Muscle layer of colon (tissue), 2 donors: ENCODE data around the gene VASP.
A peak's percentile ranks its signal among the peaks of the same experiment; 100 is the strongest.

Experiments used
- H3K27ac ChIP-seq: one replicate; pipeline ENCODE4 v1.7.0; 2013; ENCODE audit warnings: low read depth, mild to moderate bottlenecking, low read length, moderate library complexity
- H3K27me3 ChIP-seq, 2 donors: one replicate each; pipeline ENCODE4 v1.7.0; 2013; ENCODE audit warnings: low read length in 2 of 2, mild to moderate bottlenecking in 2 of 2; ENCODE audit not compliant: insufficient read depth in 2 of 2, control insufficient read depth in 1 of 2
- H3K36me3 ChIP-seq: one replicate; pipeline ENCODE4 v1.7.0; 2013; ENCODE audit warnings: mild to moderate bottlenecking, low read length; ENCODE audit not compliant: insufficient read depth
- H3K4me1 ChIP-seq: one replicate; pipeline ENCODE4 v1.7.0; 2013; ENCODE audit warnings: mild to moderate bottlenecking, low read length; ENCODE audit not compliant: insufficient read depth
- H3K4me3 ChIP-seq, 2 donors: one replicate each; pipeline ENCODE4 v1.7.0; 2013; ENCODE audit warnings: low read length in 2 of 2, low read depth in 1 of 2, mild to moderate bottlenecking in 1 of 2, moderate library complexity in 1 of 2
- H3K9ac ChIP-seq: one replicate; pipeline ENCODE4 v1.7.0; 2013; ENCODE audit warnings: low read length
- H3K9me3 ChIP-seq: one replicate; pipeline ENCODE4 v1.7.0; 2013; ENCODE audit warnings: mild to moderate bottlenecking, low read length
- donor health status: abdominal sarcoma.
- donor health status: Adenocarcinoma of cecum.

VASP gene

GRCh38 chr19:45475537-45476291 is 31.6 kb upstream of the VASP start:
- Histone ChIP-seq H3K4me1 (peaks cover 9% of the 10 kb centered on the region), H3K9me3 (no peaks in the 10 kb centered on the region), H3K27me3 (no peaks in the 10 kb centered on the region), H3K27ac (no peak overlapping the region), H3K9ac (no peak overlapping the region), H3K36me3 (peaks cover 10% of the 10 kb centered on the region), H3K4me3 (no peak overlapping the region)

GRCh38 chr19:45476304-45476703 is 31.0 kb upstream of the VASP start:
- Histone ChIP-seq H3K4me3 (no peak overlapping the region), H3K9me3 (no peaks in the 10 kb centered on the region), H3K9ac (no peak overlapping the region), H3K27me3 (no peaks in the 10 kb centered on the region), H3K4me1 (peaks cover 9% of the 10 kb centered on the region), H3K36me3 (peaks cover 10% of the 10 kb centered on the region), H3K27ac (no peak overlapping the region)

- H3K27me3 ChIP-seq: no peaks in the 10 kb centered on the region
- no peaks in the 10 kb centered on the region for H3K9me3 ChIP-seq
- no peak overlapping the region for H3K4me3 ChIP-seq
- no peak overlapping the region for H3K27ac ChIP-seq
- peaks cover 2% of the 10 kb centered on the region for H3K36me3 ChIP-seq
- H3K4me1 ChIP-seq: peaks cover 9% of the 10 kb centered on the region
- no peak overlapping the region for H3K9ac ChIP-seq
Measured at GRCh38 chr19:45477186-45477585, 30.1 kb upstream of the VASP start.

GRCh38 chr19:45477713-45478453 is 29.4 kb upstream of the VASP start:
- Histone ChIP-seq H3K9ac (peak overlapping the region; percentile 83), H3K9me3 (no peaks in the 10 kb centered on the region), H3K4me1 (peaks cover 9% of the 10 kb centered on the region), H3K27ac (peak overlapping the region; percentile 93), H3K36me3 (no peaks in the 10 kb centered on the region), H3K4me3 (peak overlapping the region in 1 of 2 donors; percentile 50), H3K27me3 (no peaks in the 10 kb centered on the region)

GRCh38 chr19:45478454-45479238 is 28.6 kb upstream of the VASP start:
- Histone ChIP-seq H3K4me1 (peaks cover 9% of the 10 kb centered on the region), H3K9me3 (no peaks in the 10 kb centered on the region), H3K27ac (peak overlapping the region; percentile 93), H3K27me3 (no peaks in the 10 kb centered on the region), H3K36me3 (no peaks in the 10 kb centered on the region), H3K4me3 (peak overlapping the region; percentile 50 to 59), H3K9ac (peak overlapping the region; percentile 83)

- no peak overlapping the region for H3K4me3 ChIP-seq
- no peak overlapping the region for H3K27ac ChIP-seq
- peaks cover 8% of the 10 kb centered on the region for H3K4me1 ChIP-seq
- H3K9ac ChIP-seq: no peak overlapping the region
- H3K36me3 ChIP-seq: no peaks in the 10 kb centered on the region
- no peaks in the 10 kb centered on the region for H3K27me3 ChIP-seq
- no peaks in the 10 kb centered on the region for H3K9me3 ChIP-seq
Measured at GRCh38 chr19:45483033-45483432, 24.2 kb upstream of the VASP start.

GRCh38 chr19:45484273-45484945 is 22.9 kb upstream of the VASP start:
- peaks cover 3% of the 10 kb centered on the region for H3K4me1 ChIP-seq
- H3K9ac ChIP-seq: no peak overlapping the region
- no peaks in the 10 kb centered on the region for H3K27me3 ChIP-seq
- no peak overlapping the region for H3K4me3 ChIP-seq
- H3K36me3 ChIP-seq: no peaks in the 10 kb centered on the region
- H3K9me3 ChIP-seq: no peaks in the 10 kb centered on the region
- H3K27ac ChIP-seq: no peak overlapping the region

GRCh38 chr19:45485305-45486077 is 21.8 kb upstream of the VASP start:
- Histone ChIP-seq H3K9me3 (no peaks in the 10 kb centered on the region), H3K36me3 (no peaks in the 10 kb centered on the region), H3K4me1 (peaks cover 3% of the 10 kb centered on the region), H3K27me3 (no peaks in the 10 kb centered on the region), H3K27ac (peak overlapping the region; percentile 86), H3K9ac (no peak overlapping the region), H3K4me3 (peak overlapping the region; percentile 66 to 73)

- Histone ChIP-seq H3K9ac (no peak overlapping the region), H3K27ac (no peak overlapping the region), H3K27me3 (no peaks in the 10 kb centered on the region), H3K9me3 (no peaks in the 10 kb centered on the region), H3K4me1 (peaks cover 12% of the 10 kb centered on the region), H3K4me3 (no peak overlapping the region), H3K36me3 (no peaks in the 10 kb centered on the region)
Measured at GRCh38 chr19:45488708-45489107, 18.6 kb upstream of the VASP start.

- H3K9ac ChIP-seq: no peak overlapping the region
- no peaks in the 10 kb centered on the region for H3K36me3 ChIP-seq
- no peaks in the 10 kb centered on the region for H3K9me3 ChIP-seq
- no peak overlapping the region for H3K27ac ChIP-seq
- no peak overlapping the region for H3K4me3 ChIP-seq
- peaks cover 12% of the 10 kb centered on the region for H3K4me1 ChIP-seq
- no peaks in the 10 kb centered on the region for H3K27me3 ChIP-seq
Measured at GRCh38 chr19:45489216-45489855, 17.9 kb upstream of the VASP start.
